K562 (cell line): Measurements from ENCODE around the gene CDK9. TPM values are rescaled to one million over a fixed set of nuclear protein-coding genes. Genes with fewer than 3 reads are reported as not detected.

Experiments
- CBFA2T2 ChIP-seq: fragments of 450-650 bp; conservative IDR thresholded peaks from 2 replicates; pipeline ENCODE4 v1.6.1; 2017; ENCODE audit warnings: mild to moderate bottlenecking
- HDAC6 ChIP-seq: IDR thresholded peaks from 2 replicates; pipeline ENCODE4 v1.6.1; 2012; ENCODE audit warnings: low read depth, mild to moderate bottlenecking, control low read depth, inconsistent platforms, low read length, moderate library complexity
- HDAC8 ChIP-seq: fragments of 450-650 bp; IDR thresholded peaks from 2 replicates; pipeline ENCODE4 v1.6.1; 2016; ENCODE audit warnings: mild to moderate bottlenecking, missing genetic modification characterization, moderate library complexity, missing compliant biosample characterization
- JUND ChIP-seq, 2 experiments: IDR thresholded peaks; 2 replicates in 1 of 2; 3 replicates in 1 of 2; pipeline ENCODE4 v1.6.1; 2011; ENCODE audit warnings: borderline replicate concordance in 2 of 2, low read depth in 2 of 2, low read length in 2 of 2, improper control_type of control experiment in 1 of 2, missing biosample characterization in 1 of 2, missing genetic modification characterization in 1 of 2, missing genetic modification reagents in 1 of 2
- MIER1 ChIP-seq: fragments of 450-650 bp; IDR thresholded peaks from 2 replicates; pipeline ENCODE4 v1.6.1; 2016; ENCODE audit warnings: antibody characterized with exemption, mild to moderate bottlenecking, low read depth
- NR3C1 ChIP-seq: sonication (generic); formaldehyde crosslinking; IDR thresholded peaks from 2 replicates; pipeline ENCODE4 v1.8.1; 2022; ENCODE audit warnings: missing genetic modification reagents
- NUFIP1 ChIP-seq: fragments of 450-650 bp; IDR thresholded peaks from 2 replicates; pipeline ENCODE4 v1.6.1; 2018; ENCODE audit not compliant: partially characterized antibody
- PCBP1 ChIP-seq: fragments of 200-400 bp; formaldehyde crosslinking; IDR thresholded peaks from 2 replicates; pipeline ENCODE4 v1.6.1; 2018; ENCODE audit warnings: mild to moderate bottlenecking, low read depth, low read length; ENCODE audit not compliant: poor library complexity, severe bottlenecking
- PML ChIP-seq: IDR thresholded peaks from 2 replicates; pipeline ENCODE4 v1.6.1; 2012; ENCODE audit warnings: low read length, inconsistent platforms
- SIN3B ChIP-seq: fragments of 450-650 bp; IDR thresholded peaks from 2 replicates; pipeline ENCODE4 v1.6.1; 2017; ENCODE audit warnings: low read depth, mild to moderate bottlenecking, moderate library complexity
- TARDBP ChIP-seq: fragments of 450-650 bp; IDR thresholded peaks from 2 replicates; pipeline ENCODE4 v1.6.1; 2016
- ZNF217 ChIP-seq: sonication (generic); formaldehyde crosslinking; IDR thresholded peaks from 2 replicates; pipeline ENCODE4 v1.8.0; 2022; ENCODE audit warnings: mild to moderate bottlenecking, missing genetic modification reagents
- ZNF561 ChIP-seq: fragments of 450-650 bp; formaldehyde crosslinking; conservative IDR thresholded peaks from 2 replicates; pipeline ENCODE4 v1.4.0; 2020; ENCODE audit warnings: mild to moderate bottlenecking, moderate library complexity
- polyA plus RNA-seq, 8 experiments: library from polyadenylated mRNA; depleted of rRNA in 4 of 8; stranded (reverse) in 5 of 8; unstranded in 3 of 8; fragments of >200 nt; fragmentation: Nextera tagmentation in 2 of 8; fragmentation: Illumina TruSeq in 1 of 8; extraction: Ambion mirVana in 2 of 8; extraction: Trizol in 1 of 8; gene quantifications; 2 replicates each; pipeline versions ENCODE4 v1.2.1 to v1.2.3, GENCODE V29; 2011 to 2014; ENCODE audit warnings: inconsistent platforms in 1 of 8, missing spikeins in 1 of 8
- total RNA-seq, 7 experiments: library from RNA; depleted of rRNA in 6 of 7; stranded (reverse); fragments of >200 nt in 6 of 7; fragmentation: Illumina TruSeq in 2 of 7; extraction: Trizol in 2 of 7; gene quantifications; 2 replicates each; pipeline versions ENCODE4 v1.2.1 to v1.2.3, GENCODE V29; 2011 to 2021; ENCODE audit warnings: low replicate concordance in 1 of 7
- TF ChIP-seq, protein P1 (sequence below): fragments of 450-650 bp; IDR thresholded peaks from 2 replicates; pipeline ENCODE4 v1.6.1; 2018; ENCODE audit warnings: mild to moderate bottlenecking, low read depth; ENCODE audit not compliant: partially characterized antibody
- TF ChIP-seq, protein P2 (sequence below): fragments of 200-800 bp; sonication (Bioruptor generic); IDR thresholded peaks from 2 replicates; pipeline ENCODE4 v1.6.1; 2017; ENCODE audit warnings: missing genetic modification characterization, missing compliant biosample characterization
- TF ChIP-seq, protein P3 (sequence below): sonication (generic); formaldehyde crosslinking; IDR thresholded peaks from 2 replicates; pipeline ENCODE4 v1.8.1; 2023; ENCODE audit warnings: mild to moderate bottlenecking, missing genetic modification reagents
- TF ChIP-seq, protein P4 (sequence below): IDR thresholded peaks from 3 replicates; pipeline ENCODE4 v1.6.1; 2011; ENCODE audit warnings: borderline replicate concordance, mild to moderate bottlenecking, moderate library complexity; ENCODE audit not compliant: insufficient read length; ENCODE audit errors: extremely low read depth

The CDK9 gene
- total and polyA plus RNA-seq, 9 of the 15 experiments (the other 6 are each of a cell fraction or from before 2014, with no cell fraction given) = 4.2 to 78.6 (median 33.0) TPM

DNA sequence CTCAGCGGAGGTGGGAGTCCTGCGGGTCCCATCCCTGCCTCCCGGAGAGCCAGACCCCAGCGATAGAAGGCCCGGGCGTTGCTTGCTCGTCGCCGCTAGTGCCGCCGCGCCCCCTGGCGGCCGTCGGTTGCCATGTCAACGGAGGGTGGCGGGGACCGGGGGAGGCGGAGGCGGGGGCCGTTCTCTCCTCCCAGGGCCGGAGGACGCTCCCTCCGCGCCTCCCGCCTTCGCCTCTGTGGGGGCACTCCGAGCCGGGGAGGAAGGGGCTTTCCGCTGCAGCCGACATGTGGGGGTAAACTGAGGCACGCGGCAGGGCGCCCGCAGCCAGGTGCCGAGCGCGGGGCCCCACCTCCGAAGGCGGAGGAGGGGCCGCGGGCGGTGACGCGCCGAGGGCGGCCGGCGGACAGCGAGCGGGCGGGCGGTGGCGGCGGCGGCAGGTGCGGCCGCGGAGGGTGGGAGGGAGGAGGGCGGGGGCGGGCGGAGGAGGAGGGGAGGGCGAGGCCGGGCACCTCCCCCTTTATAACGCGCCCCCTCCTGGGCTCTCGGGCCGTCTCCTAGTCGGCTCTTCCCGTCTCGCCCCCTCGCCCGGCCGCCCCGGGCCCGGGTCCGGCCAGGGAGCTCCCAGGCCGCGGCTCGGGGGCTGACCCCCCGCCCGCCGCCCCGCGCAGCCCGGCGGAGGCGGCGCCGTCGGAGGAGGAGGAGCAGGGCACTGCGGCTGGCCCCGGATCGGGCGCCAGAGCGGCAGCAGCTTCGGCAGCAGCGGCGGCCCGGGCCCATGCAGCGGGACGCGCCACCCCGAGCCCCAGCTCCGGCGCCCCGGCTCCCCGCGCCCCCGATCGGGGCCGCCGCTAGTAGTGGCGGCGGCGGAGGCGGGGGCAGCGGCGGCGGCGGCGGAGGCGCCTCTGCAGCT, 556 bp upstream of the CDK9 start (continued):
- TF ChIP-seq, protein P1, sequence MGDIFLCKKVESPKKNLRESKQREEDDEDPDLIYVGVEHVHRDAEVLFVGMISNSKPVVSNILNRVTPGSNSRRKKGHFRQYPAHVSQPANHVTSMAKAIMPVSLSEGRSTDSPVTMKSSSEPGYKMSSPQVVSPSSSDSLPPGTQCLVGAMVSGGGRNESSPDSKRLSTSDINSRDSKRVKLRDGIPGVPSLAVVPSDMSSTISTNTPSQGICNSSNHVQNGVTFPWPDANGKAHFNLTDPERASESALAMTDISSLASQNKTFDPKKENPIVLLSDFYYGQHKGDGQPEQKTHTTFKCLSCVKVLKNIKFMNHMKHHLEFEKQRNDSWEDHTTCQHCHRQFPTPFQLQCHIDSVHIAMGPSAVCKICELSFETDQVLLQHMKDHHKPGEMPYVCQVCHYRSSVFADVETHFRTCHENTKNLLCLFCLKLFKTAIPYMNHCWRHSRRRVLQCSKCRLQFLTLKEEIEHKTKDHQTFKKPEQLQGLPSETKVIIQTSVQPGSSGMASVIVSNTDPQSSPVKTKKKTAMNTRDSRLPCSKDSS = no peak
- TF ChIP-seq TARDBP (no peak), PCBP1 (peak; percentile 15), MIER1 (no peak), NUFIP1 (no peak), JUND (IDR thresholded peaks at IDR 0.05; ENCODE audit: borderline replicate concordance, low read depth, low read length) (peak; percentile 18; the same call in 1 of the 2 replicates), JUND (tag; IDR thresholded peaks at IDR 0.05; ENCODE audit: borderline replicate concordance, low read depth, low read length) (no peak; the same call in 2 of the 3 replicates), ZNF217 (CRISPR knock-in tag) (no peak), HDAC8 (no peak), NR3C1 (CRISPR knock-in tag) (no peak), CBFA2T2 (no peak), SIN3B (peak; percentile 38; the same call in 1 of the 2 replicates), ZNF561 (no peak), HDAC6 (no peak), PML (no peak)
- TF ChIP-seq, protein P2, sequence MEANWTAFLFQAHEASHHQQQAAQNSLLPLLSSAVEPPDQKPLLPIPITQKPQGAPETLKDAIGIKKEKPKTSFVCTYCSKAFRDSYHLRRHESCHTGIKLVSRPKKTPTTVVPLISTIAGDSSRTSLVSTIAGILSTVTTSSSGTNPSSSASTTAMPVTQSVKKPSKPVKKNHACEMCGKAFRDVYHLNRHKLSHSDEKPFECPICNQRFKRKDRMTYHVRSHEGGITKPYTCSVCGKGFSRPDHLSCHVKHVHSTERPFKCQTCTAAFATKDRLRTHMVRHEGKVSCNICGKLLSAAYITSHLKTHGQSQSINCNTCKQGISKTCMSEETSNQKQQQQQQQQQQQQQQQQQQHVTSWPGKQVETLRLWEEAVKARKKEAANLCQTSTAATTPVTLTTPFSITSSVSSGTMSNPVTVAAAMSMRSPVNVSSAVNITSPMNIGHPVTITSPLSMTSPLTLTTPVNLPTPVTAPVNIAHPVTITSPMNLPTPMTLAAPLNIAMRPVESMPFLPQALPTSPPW = peak; percentile 99
- TF ChIP-seq, protein P3, sequence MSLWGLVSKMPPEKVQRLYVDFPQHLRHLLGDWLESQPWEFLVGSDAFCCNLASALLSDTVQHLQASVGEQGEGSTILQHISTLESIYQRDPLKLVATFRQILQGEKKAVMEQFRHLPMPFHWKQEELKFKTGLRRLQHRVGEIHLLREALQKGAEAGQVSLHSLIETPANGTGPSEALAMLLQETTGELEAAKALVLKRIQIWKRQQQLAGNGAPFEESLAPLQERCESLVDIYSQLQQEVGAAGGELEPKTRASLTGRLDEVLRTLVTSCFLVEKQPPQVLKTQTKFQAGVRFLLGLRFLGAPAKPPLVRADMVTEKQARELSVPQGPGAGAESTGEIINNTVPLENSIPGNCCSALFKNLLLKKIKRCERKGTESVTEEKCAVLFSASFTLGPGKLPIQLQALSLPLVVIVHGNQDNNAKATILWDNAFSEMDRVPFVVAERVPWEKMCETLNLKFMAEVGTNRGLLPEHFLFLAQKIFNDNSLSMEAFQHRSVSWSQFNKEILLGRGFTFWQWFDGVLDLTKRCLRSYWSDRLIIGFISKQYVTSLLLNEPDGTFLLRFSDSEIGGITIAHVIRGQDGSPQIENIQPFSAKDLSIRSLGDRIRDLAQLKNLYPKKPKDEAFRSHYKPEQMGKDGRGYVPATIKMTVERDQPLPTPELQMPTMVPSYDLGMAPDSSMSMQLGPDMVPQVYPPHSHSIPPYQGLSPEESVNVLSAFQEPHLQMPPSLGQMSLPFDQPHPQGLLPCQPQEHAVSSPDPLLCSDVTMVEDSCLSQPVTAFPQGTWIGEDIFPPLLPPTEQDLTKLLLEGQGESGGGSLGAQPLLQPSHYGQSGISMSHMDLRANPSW (CRISPR knock-in tag) = no peak
- TF ChIP-seq, protein P4, sequence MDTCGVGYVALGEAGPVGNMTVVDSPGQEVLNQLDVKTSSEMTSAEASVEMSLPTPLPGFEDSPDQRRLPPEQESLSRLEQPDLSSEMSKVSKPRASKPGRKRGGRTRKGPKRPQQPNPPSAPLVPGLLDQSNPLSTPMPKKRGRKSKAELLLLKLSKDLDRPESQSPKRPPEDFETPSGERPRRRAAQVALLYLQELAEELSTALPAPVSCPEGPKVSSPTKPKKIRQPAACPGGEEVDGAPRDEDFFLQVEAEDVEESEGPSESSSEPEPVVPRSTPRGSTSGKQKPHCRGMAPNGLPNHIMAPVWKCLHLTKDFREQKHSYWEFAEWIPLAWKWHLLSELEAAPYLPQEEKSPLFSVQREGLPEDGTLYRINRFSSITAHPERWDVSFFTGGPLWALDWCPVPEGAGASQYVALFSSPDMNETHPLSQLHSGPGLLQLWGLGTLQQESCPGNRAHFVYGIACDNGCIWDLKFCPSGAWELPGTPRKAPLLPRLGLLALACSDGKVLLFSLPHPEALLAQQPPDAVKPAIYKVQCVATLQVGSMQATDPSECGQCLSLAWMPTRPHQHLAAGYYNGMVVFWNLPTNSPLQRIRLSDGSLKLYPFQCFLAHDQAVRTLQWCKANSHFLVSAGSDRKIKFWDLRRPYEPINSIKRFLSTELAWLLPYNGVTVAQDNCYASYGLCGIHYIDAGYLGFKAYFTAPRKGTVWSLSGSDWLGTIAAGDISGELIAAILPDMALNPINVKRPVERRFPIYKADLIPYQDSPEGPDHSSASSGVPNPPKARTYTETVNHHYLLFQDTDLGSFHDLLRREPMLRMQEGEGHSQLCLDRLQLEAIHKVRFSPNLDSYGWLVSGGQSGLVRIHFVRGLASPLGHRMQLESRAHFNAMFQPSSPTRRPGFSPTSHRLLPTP = no peak
